Measurements from ENCODE around the gene CDH16.

DNA sequence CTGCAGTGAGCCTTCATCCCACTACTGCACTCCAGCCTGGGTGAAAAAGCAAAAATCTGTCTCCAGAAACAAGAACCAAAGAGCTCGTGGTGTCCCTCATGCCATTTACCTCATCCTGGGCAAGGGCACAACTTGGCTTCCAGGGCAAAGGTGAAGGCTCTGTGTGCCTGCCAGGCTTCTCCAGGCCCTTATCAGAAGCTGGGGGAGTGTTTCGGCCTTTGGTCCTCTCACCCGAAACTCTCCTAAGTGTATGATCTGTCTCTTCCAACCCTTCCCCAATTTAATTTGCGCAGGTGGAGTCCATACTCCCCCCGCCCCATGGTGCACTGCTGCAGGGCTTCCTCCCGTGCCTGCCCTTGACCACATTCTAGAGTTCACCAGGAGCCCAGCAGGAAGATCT is 17.8 kb upstream of the CDH16 start:
- TF ChIP-seq POLR2A (IDR thresholded peaks at IDR 0.05; ENCODE audit: low read depth, low read length) (no peak), POLR2AphosphoS5 (IDR thresholded peaks at IDR 0.05; ENCODE audit: low read depth, low read length) (no peak), TAF1 (IDR thresholded peaks at IDR 0.05; ENCODE audit: low read depth, low read length) (no peak), POU2F2 (IDR thresholded peaks at IDR 0.05; ENCODE audit: low read depth, low read length) (no peak), PAX5 (IDR thresholded peaks at IDR 0.05; ENCODE audit: insufficient read depth, low read length, severe bottlenecking) (no peak), SPI1 (IDR thresholded peaks at IDR 0.05; ENCODE audit: low read depth, low read length) (no peak)

Data from GM12891 (cell line).